Measurements from ENCODE around the gene CPLX1.

The CPLX1 gene

GRCh38 chr4:803884-804283 is 22.0 kb downstream of the CPLX1 start:
- no peak for TF ChIP-seq CTCF (IDR thresholded peaks at IDR 0.05; ENCODE audit: insufficient read depth, low read depth, low read length, missing control alignments)
- no peak for DNase-seq (ENCODE audit: low read depth)
- no peak overlapping the region for H3K4me3 ChIP-seq (ENCODE audit: low read depth, low read length)

- no peak for TF ChIP-seq CTCF (IDR thresholded peaks at IDR 0.05; ENCODE audit: insufficient read depth, low read depth, low read length, missing control alignments)
- no peak overlapping the region for H3K4me3 ChIP-seq (ENCODE audit: low read depth, low read length)
- DNase-seq (ENCODE audit: low read depth) = no peak
Measured at GRCh38 chr4:801436-802124, 24.3 kb downstream of the CPLX1 start.

- no peak overlapping the region for H3K4me3 ChIP-seq (ENCODE audit: low read depth, low read length)
- TF ChIP-seq CTCF (IDR thresholded peaks at IDR 0.05; ENCODE audit: insufficient read depth, low read depth, low read length, missing control alignments) = no peak
- DNase-seq (ENCODE audit: low read depth) = no peak
Measured at GRCh38 chr4:797066-797465, 28.9 kb downstream of the CPLX1 start.

GRCh38 chr4:796206-796605 is 29.7 kb downstream of the CPLX1 start:
- H3K4me3 ChIP-seq (ENCODE audit: low read depth, low read length) = no peak overlapping the region
- DNase-seq (ENCODE audit: low read depth) = no peak
- TF ChIP-seq CTCF (IDR thresholded peaks at IDR 0.05; ENCODE audit: insufficient read depth, low read depth, low read length, missing control alignments) = no peak

- DNase-seq (ENCODE audit: low read depth) = no peak
- TF ChIP-seq CTCF (IDR thresholded peaks at IDR 0.05; ENCODE audit: insufficient read depth, low read depth, low read length, missing control alignments) = no peak
Measured at GRCh38 chr4:795726-796119, 30.2 kb downstream of the CPLX1 start.

GRCh38 chr4:794900-795725 is 30.8 kb downstream of the CPLX1 start:
- no peak overlapping the region; the same call in 1 of the 2 replicates for H3K4me3 ChIP-seq (ENCODE audit: low read depth, low read length)
- DNase-seq (ENCODE audit: low read depth) = no peak
- no peak for TF ChIP-seq CTCF (IDR thresholded peaks at IDR 0.05; ENCODE audit: insufficient read depth, low read depth, low read length, missing control alignments)

More at GRCh38 chr4:795726-796119, 30.2 kb downstream of the CPLX1 start:
- no peak overlapping the region for H3K4me3 ChIP-seq (ENCODE audit: low read depth, low read length)
